ENCODE data around the gene PCID2. TPM values are rescaled to one million over a fixed set of nuclear protein-coding genes. Genes with fewer than 3 reads are reported as not detected.

PCID2 gene
- total and polyA plus RNA-seq, 2 donors: 39.9 to 70.4 TPM

- no peak overlapping the region for H3K4me3 ChIP-seq (ENCODE audit: low read depth, low read length)
- no peaks in the 10 kb centered on the region for H3K4me1 ChIP-seq (ENCODE audit: insufficient read depth)
- no peak overlapping the region for H3K27ac ChIP-seq (ENCODE audit: low read depth)
- DNase-seq (ENCODE audit: extremely low spot score): no peak
- H3K36me3 ChIP-seq (ENCODE audit: insufficient read depth): no peaks in the 10 kb centered on the region
- 93% methylated on average over 26 of the region's 26 CpGs for WGBS
Observed at GRCh38 chr13:113140677-113141600, 67.5 kb downstream of the PCID2 start.

- no peaks in the 10 kb centered on the region for H3K4me1 ChIP-seq (ENCODE audit: insufficient read depth)
- no peak overlapping the region for H3K4me3 ChIP-seq (ENCODE audit: low read depth, low read length)
- H3K27ac ChIP-seq (ENCODE audit: low read depth): no peak overlapping the region
- no peaks in the 10 kb centered on the region for H3K36me3 ChIP-seq (ENCODE audit: insufficient read depth)
- no peak for DNase-seq (ENCODE audit: extremely low spot score)
- 85% methylated on average over 5 of the region's 5 CpGs for WGBS
Observed at GRCh38 chr13:113139577-113139976, 68.9 kb downstream of the PCID2 start.

- WGBS: 71% methylated on average over 16 of the region's 16 CpGs
- H3K4me1 ChIP-seq (ENCODE audit: insufficient read depth): no peaks in the 10 kb centered on the region
- no peak overlapping the region for H3K27ac ChIP-seq (ENCODE audit: low read depth)
- DNase-seq (ENCODE audit: extremely low spot score): no peak
- H3K36me3 ChIP-seq (ENCODE audit: insufficient read depth): no peaks in the 10 kb centered on the region
- H3K4me3 ChIP-seq (ENCODE audit: low read depth, low read length): no peak overlapping the region
Observed at GRCh38 chr13:113138792-113139551, 69.5 kb downstream of the PCID2 start.

GRCh38 chr13:113137691-113138298 is 70.7 kb downstream of the PCID2 start:
- Histone ChIP-seq H3K4me3 (ENCODE audit: low read depth, low read length) (no peak overlapping the region), H3K4me1 (ENCODE audit: insufficient read depth) (no peaks in the 10 kb centered on the region), H3K27ac (ENCODE audit: low read depth) (no peak overlapping the region), H3K36me3 (ENCODE audit: insufficient read depth) (no peaks in the 10 kb centered on the region)
- no peak for DNase-seq (ENCODE audit: extremely low spot score)
- 87% methylated on average over 11 of the region's 11 CpGs for WGBS

DNA sequence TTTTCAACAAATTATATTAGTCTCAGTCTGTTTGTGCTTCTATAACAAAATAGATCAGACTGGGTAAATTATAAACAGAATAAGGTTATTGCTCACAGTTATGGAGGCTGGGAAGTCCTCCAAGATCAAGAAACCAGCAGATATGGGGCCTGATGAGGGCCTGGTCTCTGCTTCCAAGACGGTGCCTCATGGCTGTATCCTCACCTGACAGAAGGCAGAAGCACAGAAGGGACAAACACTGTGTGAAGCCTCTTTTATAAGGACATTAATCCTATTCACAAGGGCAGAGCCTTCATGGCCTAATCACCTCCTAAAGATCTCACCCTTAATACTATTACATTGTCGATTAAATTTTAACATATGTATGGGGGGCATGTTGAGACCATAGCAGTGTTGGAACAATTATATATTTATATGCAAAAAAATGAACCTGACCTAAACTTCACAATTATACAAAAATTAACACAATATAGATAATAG is 73.1 kb downstream of the PCID2 start:
- H3K4me3 ChIP-seq (ENCODE audit: low read depth, low read length): no peak overlapping the region
- no peak overlapping the region for H3K27ac ChIP-seq (ENCODE audit: low read depth)
- DNase-seq (ENCODE audit: extremely low spot score): no peak
- WGBS: 83% methylated on average over 2 of the region's 2 CpGs
- H3K36me3 ChIP-seq (ENCODE audit: insufficient read depth): no peaks in the 10 kb centered on the region
- H3K4me1 ChIP-seq (ENCODE audit: insufficient read depth): no peaks in the 10 kb centered on the region

GRCh38 chr13:113129921-113130750 is 78.3 kb downstream of the PCID2 start:
- Histone ChIP-seq H3K36me3 (ENCODE audit: insufficient read depth) (no peaks in the 10 kb centered on the region), H3K4me3 (ENCODE audit: low read depth, low read length) (no peak overlapping the region), H3K4me1 (ENCODE audit: insufficient read depth) (no peaks in the 10 kb centered on the region), H3K27ac (ENCODE audit: low read depth) (no peak overlapping the region)
- WGBS: 42% methylated on average over 60 of the region's 60 CpGs
- DNase-seq (ENCODE audit: extremely low spot score): no peak

DNA sequence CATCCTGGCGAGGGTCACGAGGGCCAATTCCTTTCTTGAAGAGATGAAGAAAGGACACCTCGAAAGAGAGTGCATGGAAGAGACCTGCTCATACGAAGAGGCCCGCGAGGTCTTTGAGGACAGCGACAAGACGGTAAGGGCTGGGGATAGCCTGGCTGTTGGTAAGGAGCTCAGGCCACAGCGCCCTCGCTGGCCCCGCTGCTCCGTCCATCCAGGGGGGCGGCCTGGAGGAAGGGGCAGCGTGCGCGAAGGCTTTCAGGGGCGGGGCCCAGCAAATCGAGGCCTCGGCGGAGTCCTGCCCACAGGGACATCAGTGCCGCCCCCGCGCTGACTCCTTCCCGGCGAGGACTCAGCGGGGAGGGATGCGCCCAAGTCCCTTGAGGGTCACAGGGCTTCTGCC is 79.0 kb downstream of the PCID2 start:
- no peak for DNase-seq (ENCODE audit: extremely low spot score)
- no peak overlapping the region for H3K27ac ChIP-seq (ENCODE audit: low read depth)
- no peak overlapping the region for H3K4me3 ChIP-seq (ENCODE audit: low read depth, low read length)
- no peaks in the 10 kb centered on the region for H3K4me1 ChIP-seq (ENCODE audit: insufficient read depth)
- H3K36me3 ChIP-seq (ENCODE audit: insufficient read depth): no peaks in the 10 kb centered on the region
- WGBS: 76% methylated on average over 27 of the region's 27 CpGs

Small RNA genes within 50 kb of the gene (small RNA-seq; reads per million reads assigned to genes)
- gene AL137002.1: not detected

Other genes starting within 250 kb of the PCID2 start
- 15.3 TPM for gene MCF2L, start 239.5 kb downstream of the PCID2 start, total RNA-seq
- 31.7 TPM for gene MCF2L, start 239.5 kb downstream of the PCID2 start, polyA plus RNA-seq
- gene F7, start 102.9 kb downstream of the PCID2 start, total RNA-seq: 0.63 TPM
- gene F7, start 102.9 kb downstream of the PCID2 start, polyA plus RNA-seq: 0.30 TPM
- gene F10, start 85.9 kb downstream of the PCID2 start, total RNA-seq: 27.6 TPM
- gene F10, start 85.9 kb downstream of the PCID2 start, polyA plus RNA-seq: 26.7 TPM
- not detected for gene PROZ, start 50.0 kb downstream of the PCID2 start, total RNA-seq
- not detected for gene PROZ, start 50.0 kb downstream of the PCID2 start, polyA plus RNA-seq
- 83.0 TPM for gene CUL4A, start 944 bp upstream of the PCID2 start, total RNA-seq
- gene CUL4A, start 944 bp upstream of the PCID2 start, polyA plus RNA-seq: 44.2 TPM
- gene LAMP1, start 88.6 kb upstream of the PCID2 start, total RNA-seq: 75.2 TPM
- gene LAMP1, start 88.6 kb upstream of the PCID2 start, polyA plus RNA-seq: 158 TPM
- 3.9 TPM for gene GRTP1, start 155.5 kb upstream of the PCID2 start, total RNA-seq
- gene GRTP1, start 155.5 kb upstream of the PCID2 start, polyA plus RNA-seq: 8.4 TPM
- 6.0 TPM for gene ADPRHL1, start 244.8 kb upstream of the PCID2 start, total RNA-seq
- gene ADPRHL1, start 244.8 kb upstream of the PCID2 start, polyA plus RNA-seq: 2.6 TPM

All from urinary bladder (tissue), 4 donors.